ENCODE data around the gene MAP3K7.
A peak's percentile ranks its signal among the peaks of the same experiment; 100 is the strongest.

The MAP3K7 gene
- 40.0 to 72.4 (median 56.0) reads per million in 4 donors for total RNA-seq

DNA sequence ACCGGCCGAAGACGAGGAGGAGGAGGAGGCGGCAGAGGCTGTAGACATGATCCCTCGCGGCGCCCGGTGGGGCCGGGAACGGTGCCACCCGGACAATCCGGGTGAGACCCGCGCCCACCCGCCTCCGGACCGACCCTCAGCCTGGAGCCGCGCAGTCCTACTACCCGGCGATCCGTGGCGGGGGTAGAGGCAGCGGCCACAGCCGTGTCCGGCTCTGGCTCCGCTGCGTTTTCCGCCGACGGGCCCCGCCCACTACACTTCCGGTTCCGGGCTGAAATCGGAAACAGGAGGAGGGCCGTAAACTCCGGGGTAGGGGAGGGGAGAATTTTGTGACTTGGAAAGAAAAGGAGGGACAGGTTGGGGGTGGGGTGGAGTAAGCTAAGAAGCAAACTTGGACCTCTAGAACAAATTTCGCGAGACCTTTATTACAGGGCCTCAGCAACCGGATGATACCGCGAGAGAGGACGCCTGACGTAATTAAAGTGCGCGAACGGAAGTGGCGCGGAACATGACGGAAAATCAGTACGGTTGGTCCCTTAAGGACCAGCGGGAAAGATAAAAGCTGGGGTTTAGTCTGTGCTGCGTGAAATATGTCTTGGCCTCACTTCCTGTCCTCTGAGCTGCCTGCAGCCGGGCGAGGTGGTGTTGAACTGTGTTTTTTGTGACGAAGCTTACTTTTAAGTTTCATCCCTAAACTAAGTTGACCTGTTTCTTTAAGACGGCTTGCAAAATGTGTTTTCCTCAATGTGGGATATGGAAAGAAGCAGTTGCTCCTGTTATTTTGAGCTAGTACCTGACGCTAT lies at the start of gene MAP3K7:
Gene MAP3K7, minus strand, starts transcription at position 237 of the 803 bp plus-strand sequence. Its CDS starts 189 bp downstream, at position 48.
- DNase-seq, result peak; percentile 72 to 95 (median 85)

DNA sequence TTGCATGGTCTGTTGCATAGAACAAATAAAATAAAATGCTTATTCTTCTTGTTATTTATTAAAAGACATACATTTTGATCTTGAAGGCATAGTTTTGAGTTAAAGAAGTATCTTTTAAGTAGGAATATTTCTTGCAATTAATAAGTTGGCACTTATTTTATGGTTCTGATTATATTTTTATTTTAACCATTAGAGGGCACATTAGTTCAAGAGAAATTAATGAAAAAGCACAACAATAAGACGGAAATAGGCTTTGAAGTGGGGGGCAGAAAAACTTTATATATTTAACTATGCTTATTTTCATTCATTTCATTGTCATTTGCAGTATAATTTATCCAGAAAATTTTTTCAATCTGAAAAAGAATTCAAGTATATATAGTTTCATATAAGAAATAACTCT lies 44.2 kb upstream of the MAP3K7 start:
- DNase-seq, result no peak

DNA sequence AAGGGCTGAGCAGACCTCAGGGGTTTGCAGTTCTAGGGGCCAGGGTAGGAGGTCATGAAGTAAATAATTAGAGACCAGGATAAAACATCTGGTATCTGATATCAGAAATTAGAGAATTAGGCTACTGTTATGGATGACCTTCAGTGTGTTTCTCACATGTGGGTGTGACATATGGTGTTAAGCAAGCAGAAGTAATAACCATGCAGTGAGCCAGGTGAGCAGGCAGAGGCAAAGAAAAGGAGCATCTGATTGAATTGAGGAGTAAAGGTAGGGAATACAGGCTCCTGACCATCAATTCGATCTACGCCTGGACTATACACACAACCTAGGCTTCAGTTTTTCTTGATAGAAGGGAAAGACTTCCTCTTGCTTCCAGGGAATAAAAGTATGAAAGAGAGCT lies 34.7 kb upstream of the MAP3K7 start:
- no peak for DNase-seq

DNA sequence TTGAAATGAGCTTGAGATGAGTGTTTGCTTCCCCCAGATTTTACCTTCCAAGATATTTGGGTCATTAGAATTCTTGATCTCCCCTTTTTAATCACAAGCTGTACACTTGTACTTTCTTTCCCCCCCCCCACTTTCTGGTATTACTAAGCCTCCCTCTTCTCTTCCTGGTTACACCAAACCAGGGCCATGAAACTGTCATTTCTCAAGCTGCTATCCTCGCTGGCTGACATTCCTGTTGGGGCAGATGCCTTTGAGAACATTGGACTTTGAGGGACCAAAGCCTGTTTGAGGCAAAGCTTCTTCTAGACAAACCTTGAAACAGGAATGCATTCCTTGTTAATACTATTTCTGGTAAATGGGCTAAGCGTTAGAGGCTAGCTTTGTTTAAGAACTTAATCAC lies 32.3 kb upstream of the MAP3K7 start:
- no peak for DNase-seq

DNA sequence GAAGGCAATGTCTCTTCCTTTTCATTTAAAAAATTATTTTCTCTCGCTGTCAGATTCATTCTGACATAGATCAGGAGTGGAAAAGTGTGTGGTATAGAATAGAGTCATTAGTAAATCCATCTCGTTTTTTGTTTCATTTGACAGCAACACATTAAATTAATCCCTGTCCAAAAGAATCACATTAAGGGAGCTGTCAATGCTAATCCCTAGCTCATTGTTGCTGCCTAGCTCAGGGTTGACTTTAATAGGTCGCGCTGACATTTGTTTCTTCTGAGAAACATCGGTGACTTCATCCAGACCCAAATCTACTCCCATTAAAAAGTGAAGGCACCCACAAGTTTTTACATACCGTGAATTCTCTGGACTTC lies 25.4 kb upstream of the MAP3K7 start:
- no peak for DNase-seq

DNA sequence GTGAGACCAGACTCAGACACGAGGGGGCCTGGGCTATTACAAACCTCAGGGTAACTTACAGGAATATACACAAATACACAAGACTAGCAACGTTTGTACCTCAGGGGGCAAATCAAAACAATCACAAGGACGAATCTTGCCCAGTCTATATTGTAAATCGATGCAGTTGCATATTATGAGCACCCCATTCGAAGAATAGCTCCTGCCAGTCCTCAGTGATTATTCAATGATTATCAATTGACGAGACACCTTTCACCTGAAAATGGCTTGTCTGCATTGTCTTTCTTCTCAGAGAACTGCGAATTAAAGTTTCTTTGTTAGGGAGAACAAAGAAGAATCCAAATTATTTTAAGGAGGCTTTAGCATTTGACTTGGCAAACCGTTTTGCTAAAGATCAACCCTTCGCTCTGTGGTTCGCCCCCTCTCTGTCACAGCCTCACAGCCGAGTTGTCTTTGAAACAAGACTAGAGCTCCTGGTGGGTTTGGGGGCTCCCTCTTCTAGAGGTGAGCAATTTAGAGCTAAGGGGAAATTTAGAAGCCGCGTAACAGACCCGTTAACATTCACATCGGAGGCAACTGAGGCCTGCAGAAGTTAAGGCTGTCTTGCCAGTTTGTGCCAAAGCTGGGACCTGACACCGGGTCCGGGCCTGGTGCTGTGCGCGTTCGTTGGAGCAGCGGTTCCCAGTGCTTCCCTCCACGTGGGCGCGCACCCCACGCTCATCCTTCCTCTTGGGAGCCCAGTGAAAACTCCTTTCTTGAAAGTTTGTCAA lies 24.9 kb upstream of the MAP3K7 start:
- DNase-seq, result no peak

DNA sequence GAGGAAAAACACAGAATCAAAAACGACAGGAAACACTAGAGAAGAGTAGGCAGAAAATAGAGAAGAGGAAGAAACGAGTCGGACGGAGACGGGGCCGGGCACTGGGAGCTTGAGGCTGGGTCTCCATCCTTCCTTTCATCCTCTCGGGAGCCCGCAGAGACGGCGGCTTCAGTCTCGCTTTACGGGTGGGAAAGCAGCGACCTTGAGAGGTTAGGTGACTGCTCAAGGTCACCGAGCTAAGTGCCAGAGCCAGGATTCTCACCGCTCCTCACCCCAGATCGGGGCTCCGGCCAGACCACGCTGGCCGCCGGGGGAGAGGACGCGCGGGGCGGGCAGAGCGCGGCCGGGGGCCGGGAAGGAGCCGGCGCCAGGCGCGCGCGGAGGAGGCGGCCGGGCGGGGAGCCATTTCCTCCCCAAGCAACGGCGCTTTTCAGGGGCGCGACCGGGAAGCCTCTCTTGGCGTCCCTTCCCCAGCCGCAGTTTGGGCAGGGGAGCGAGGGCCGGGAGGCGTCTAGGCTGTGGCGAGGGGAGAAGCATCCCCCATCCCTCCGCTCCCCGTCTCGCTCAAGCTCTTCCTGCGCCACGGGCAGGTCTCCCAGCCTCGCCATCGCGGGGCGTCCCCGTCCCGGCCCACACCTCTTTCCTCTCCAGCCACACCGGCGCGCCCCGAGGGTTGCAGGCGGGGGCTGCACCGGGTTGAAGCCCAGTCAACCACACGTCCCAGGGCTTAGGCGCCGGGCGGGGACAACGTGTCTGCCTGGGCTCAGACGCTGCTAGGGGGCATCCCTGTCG lies 24.1 kb upstream of the MAP3K7 start:
- peak in 2 of 5 donors; percentile 2 to 11 for DNase-seq

DNA sequence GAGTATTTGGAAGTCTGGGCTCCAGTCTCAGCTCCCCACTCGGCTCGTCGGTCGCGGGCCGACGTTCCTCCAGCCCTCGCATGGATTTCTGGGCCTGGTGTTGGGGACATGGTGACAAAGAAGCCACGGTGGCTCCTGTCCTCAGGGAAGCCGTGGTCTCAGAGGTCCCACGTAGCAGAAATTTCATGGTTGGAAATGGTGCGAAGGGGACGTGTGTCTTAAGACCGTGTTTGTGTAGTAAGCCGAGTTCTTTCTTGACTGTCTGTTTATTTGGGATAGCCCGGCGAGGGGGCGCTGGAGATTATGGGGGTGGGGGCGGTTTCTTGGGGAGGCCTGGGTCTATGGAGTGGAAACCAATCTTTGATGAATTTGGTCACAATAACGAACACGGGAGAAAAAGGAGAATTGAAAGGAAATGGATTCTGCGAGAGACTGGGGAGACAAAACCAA lies 23.5 kb upstream of the MAP3K7 start:
- no peak for DNase-seq

DNA sequence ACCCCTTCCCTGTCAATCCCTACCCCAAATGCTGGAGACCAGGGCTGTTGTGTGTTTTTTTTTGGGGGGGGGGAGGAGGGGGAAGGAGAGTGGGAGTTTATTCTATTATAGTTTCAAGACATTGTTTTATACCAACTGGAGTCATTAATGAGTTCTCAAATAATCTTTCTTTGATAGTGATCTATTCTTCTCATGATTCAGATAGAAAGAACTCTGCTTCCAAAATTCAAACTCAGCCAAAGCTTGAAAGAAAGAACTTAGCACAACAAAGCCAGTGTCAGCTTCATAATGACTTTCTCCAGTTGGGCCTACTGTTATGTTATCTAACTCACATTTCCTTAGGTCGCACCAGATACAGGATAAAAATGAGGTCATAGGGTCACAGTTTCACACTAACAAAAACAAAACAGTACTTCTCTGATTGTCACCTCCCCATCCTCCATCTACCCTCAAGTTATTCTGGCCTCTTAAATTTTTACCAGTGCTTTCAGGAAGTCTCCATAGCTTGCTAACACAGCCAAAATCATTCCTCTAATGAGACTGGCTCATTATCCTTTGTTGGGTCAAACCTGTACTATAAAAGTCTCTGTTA lies 19.0 kb upstream of the MAP3K7 start:
- DNase-seq, result no peak

DNA sequence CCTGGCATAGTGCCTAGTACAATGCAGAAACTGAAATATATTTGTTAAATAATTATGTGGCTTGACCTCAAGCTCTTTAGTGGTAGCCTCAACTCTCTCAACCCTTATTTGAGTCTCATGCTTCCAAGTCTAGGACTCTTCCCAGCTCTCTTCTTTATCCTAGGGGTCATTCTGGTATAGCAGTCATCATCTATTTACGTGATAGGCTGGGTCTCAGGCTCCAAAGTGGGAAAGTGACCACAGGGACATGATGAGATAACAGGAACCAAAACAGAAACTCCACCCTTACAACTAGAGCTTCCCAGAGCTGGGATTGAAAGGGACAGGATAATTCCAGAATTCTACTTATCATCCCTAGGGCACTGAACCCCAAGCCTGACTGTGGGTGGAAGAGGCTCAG lies 17.7 kb upstream of the MAP3K7 start:
- DNase-seq, result no peak

DNA sequence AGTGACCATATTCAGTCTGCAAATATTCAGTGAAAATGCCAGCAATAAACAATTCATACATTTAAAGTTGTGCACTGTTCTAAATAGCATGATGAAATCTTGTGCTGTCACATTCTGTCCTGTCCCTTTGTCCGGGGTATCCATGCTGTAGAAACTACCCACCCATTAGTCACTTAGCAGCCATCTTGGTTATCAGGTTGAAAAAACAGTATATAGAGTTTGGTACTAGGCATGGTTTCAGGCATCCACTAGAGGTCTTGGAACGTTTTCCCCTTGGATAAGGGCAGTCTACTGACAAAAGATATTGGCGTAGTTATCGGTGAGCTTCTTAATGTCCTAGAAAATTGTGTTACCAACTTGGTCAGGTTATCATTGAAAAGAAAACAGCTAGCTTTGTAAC lies 12.3 kb upstream of the MAP3K7 start:
- no peak for DNase-seq

DNA sequence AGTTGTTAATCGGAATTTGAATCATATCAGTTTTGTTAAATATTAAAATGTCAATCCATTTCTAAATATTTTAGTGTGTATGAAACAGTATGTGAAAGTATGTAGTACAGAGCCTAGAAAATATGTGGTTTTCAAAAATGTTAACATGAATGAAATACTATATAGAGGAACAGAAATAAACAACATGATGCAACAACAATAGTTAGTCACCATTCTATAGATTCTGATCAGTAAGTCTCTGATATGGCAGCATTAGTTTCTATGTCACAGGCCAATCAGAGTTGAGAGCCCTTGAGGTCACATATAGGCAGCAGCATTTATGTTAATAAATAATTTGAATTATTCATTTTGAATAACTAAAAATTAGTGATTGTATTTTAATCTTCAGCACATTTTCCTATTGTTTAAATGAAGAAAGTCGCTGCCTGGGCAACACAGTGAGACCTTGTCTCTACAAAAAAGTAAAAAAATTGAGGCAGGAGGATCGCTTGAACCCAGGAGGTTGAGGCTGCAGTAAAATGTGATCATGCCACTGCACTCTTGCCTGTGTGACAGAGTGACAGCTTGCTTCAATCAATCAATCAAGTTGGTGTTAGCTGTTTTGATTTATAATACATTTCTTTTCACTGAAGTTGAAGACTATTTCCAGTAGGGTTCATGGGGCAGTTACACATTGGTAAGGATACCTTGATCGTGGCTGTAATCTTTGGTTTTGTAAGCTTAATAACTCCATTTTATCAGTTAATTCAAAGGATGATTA lies 11.5 kb upstream of the MAP3K7 start:
- DNase-seq, result no peak

DNA sequence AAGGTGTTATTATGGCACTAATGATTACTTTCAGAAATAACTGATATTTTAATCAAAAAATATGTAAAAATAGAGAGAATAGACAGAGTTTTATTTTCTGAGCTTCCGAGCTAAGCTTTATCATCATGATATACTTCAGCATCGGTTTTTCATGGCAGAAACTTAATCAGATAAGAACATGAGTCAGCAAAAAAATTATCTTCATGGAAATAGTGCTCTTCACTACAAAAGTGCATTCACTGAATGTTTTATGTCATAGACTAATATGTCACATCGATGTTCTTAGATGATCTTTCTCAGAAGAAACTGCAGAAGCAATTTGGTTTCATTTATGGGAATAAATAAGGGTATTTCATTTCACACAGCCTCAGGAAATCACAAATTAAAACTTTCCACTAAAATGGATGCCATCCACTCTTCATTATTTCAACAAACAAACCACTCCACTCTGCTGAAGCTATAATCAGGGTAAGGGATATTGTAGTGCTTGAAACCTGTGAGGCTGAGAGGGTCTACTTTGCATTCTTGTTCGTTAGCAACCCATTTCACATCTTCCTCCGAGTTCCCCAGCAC lies 10.2 kb upstream of the MAP3K7 start:
- DNase-seq, result no peak

DNA sequence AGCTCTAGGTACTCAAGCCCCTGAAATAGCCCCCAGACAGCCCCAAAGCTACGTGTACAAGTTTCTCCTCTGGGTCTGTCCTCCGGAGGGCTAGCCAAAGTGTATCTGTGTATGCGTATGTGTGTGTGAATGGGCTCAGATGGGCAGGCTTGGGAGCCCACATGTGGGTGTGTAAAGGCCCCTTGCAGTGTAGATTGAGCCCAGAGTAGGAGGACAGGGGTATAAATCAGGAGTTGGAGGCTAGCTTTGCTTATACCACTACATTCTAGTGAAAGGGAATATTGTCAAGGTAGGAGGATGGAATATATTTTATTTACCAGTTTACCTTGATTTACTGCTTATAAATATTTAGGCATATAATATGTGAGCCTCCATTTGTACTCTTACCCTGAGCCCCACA lies 9.0 kb upstream of the MAP3K7 start:
- no peak for DNase-seq

DNA sequence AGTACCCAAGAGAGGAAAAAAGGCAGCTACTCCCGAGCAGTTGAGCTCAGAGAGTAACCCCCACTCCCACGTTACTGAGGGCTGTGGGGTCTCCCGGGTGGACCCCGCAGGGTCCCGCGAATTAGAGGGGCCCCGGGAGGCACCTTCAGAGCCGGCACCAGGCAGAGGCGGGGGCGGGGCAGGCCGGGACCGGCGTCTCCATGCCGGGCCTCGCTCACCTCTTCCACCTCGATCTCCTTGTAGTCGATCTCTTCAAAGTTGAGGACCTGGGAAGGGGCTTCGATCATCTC lies 381 bp downstream of the MAP3K7 start:
- peak in 1 of 5 donors; percentile 25 for DNase-seq

DNA sequence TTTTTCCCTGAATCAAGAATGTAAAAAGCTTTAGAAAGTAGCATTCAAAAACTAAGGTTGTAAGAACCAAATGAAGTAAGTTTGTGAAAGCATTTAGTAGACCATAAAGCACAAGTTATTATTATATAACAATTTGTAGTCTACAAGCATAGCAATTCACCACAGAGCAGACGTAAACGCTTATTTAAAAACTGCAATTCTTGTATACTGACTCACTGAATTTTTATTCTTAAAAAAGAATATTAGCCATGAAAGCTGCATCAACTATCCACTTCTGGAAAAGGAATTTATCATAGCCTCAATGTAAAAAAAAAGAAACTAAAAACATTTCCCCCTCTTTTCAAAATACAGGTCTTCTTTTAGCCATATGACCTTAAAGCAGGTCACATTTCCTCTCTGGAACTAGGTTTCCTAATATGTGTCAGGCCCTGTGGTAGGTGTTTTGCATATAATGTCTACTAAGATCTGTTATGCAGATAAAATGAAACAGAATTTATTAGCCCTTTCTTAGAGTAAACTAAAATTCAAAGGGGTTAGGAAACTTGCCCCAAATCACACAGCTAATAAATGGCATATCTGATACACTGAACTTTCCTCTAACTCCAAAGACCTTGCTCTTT lies 2.1 kb downstream of the MAP3K7 start:
- DNase-seq, result peak in 1 of 5 donors; percentile 16

DNA sequence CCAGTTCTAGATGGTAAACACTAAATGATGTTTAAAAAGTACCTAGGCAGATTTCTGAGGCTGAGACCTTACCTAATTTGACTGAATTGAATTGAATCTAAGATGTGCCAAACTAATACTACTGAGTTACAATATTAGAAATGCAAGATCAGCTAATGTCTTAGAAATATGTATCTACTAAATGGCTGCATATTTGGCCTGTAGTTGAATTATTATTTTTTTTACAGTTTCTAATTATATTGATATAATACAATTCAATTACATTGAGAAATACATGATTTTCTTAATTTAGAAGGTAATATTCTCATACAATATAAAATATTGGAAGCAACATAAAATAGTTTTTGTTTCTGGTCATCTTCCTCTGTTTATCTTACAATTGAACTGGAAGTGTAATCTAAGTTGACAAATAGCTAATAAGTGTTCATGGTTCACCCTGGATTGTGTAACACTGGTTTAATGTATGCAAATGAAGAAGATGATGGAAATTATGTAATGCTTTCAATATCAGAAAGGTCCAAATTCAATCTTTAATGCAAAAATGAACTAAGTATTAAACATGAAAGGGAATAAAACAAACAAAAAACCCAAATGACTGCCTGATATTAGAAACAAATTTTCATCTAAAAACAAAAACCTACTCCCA lies 2.9 kb downstream of the MAP3K7 start:
- no peak for DNase-seq

DNA sequence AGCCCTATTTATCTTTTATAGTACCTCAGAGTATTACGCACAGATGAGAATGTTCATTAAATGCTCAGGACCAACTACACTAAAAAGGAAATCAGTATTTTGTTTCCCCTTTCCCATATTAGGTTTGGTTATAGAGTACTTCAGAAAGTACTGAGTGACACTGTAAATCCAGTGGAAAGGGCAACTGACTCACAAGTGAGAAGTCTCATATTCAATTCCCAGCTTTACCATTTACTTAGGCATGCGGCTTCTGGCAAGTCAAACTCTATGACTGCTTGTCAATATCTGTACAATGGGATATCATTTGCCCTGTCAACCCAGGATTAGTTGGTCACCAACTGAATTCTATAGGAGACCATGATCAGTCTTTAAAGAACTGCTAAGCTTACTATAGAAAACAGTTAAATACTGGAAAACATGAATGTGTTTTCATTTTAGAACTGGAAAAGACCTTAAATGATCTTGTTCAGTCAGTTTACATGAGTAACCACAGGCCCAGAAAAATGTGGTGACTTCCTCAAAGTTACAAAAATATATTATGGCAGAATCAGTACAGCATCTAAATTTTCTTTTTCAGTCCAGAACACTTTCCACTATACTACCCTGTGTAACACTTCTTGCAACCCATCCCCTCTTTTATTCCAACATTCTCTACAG lies 3.6 kb downstream of the MAP3K7 start:
- no peak for DNase-seq

DNA sequence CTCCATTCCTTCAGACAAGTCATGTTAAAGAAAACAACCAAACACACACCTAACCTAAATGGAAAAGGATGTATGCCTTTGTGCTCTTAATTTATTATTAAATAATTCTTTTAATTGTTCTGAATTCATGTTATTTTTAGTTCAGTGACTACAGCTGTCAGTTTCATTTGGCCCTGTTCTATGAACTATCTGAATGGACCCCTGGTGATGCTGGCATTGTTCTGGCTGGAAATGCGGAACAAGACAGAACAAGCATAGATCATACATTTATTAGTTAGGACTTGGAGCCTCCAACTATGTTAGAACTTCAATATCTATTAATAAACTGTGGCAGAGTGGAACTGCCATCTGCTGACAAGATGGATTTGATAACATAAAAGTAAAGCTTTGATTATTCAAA lies 5.7 kb downstream of the MAP3K7 start:
- DNase-seq, result no peak

DNA sequence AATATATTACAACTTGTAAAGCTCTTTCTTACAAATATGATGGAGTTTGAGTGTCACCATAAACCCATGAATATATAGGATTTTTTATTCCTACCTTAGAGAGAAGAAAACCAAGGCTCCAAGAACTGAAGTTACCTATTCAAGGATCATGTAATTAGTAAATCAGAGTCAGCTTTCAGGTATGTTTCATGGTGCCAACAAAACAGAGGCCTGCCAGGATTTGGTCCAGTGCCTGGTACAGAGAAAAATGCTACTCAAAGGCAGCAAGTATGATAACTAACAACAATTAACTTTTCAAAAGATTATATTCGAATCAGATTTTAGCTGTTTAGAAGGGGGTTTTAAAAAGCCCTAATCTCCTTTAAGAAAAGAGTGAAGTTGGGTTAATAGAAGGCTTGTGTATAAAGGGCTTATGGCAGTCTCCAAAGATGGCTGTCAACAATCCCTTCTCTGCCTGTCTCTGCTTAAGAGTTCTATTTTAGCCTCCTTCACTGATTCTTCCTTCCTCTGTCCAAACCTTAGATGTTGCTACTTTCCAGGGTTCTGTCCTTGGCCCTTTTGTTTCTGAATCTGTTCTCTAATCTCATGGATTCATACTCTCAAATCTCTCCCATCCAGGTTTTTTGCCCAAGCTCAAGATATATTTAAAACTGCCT lies 7.8 kb downstream of the MAP3K7 start:
- DNase-seq, result no peak
